Loucy (cell line): ENCODE measurements around the gene MAP4K3.

ENCODE experiments used
- H2AFZ ChIP-seq: fragments of 200-600 bp; sonication (generic); 2 replicates; pipeline ENCODE4 v1.6.0; 2016; ENCODE audit warnings: antibody characterized with exemption, mild to moderate bottlenecking, low read length, moderate library complexity
- H3F3A ChIP-seq: fragments of 200-600 bp; 2 replicates; pipeline ENCODE4 v1.6.0; 2016; ENCODE audit warnings: antibody characterized with exemption, low read depth, mild to moderate bottlenecking
- H3K27me3 ChIP-seq: fragments of 200-600 bp; sonication (generic); 2 replicates; pipeline ENCODE4 v1.6.1; 2014; ENCODE audit warnings: low read length, mild to moderate bottlenecking; ENCODE audit not compliant: insufficient read depth, poor library complexity, severe bottlenecking
- H3K36me3 ChIP-seq: fragments of 200-600 bp; sonication (generic); 2 replicates; pipeline ENCODE4 v1.6.1; 2016; ENCODE audit warnings: low read length; ENCODE audit not compliant: insufficient read depth
- H3K4me1 ChIP-seq: fragments of 200-600 bp; sonication (generic); 2 replicates; pipeline ENCODE4 v1.5.1; 2014; ENCODE audit warnings: low read length, mild to moderate bottlenecking; ENCODE audit not compliant: insufficient read depth, poor library complexity, severe bottlenecking
- H3K4me2 ChIP-seq: fragments of 200-600 bp; sonication (generic); 2 replicates; pipeline ENCODE4 v1.6.0; 2014; ENCODE audit warnings: antibody characterized with exemption, low read length, low read depth, mild to moderate bottlenecking; ENCODE audit not compliant: poor library complexity, severe bottlenecking
- H3K4me3 ChIP-seq: fragments of 200-600 bp; sonication (generic); 2 replicates; pipeline ENCODE4 v1.5.1; 2014; ENCODE audit warnings: low read length, mild to moderate bottlenecking, mixed read lengths; ENCODE audit not compliant: poor library complexity, severe bottlenecking
- H3K79me2 ChIP-seq: fragments of 200-600 bp; sonication (generic); 2 replicates; pipeline ENCODE4 v1.6.1; 2014; ENCODE audit warnings: low read length; ENCODE audit not compliant: insufficient read depth
- H3K9ac ChIP-seq: fragments of 200-600 bp; sonication (generic); 2 replicates; pipeline ENCODE4 v1.6.0; 2014; ENCODE audit warnings: mild to moderate bottlenecking, low read depth, low read length, moderate library complexity; ENCODE audit not compliant: poor library complexity, severe bottlenecking
- H3K9me2 ChIP-seq: fragments of 200-600 bp; sonication (generic); replicated peaks from 2 replicates; pipeline ENCODE4 v1.6.1; 2016; ENCODE audit warnings: low read depth, low read length, mixed read lengths
- H3K9me3 ChIP-seq: fragments of 200-600 bp; sonication (generic); 2 replicates; pipeline ENCODE4 v1.6.1; 2014; ENCODE audit warnings: mild to moderate bottlenecking, antibody characterized with exemption, low read length, low read depth; ENCODE audit not compliant: insufficient read depth
- H4K20me1 ChIP-seq: fragments of 200-600 bp; sonication (generic); 2 replicates; pipeline ENCODE4 v1.6.0; 2014; ENCODE audit warnings: antibody characterized with exemption, low read length, mild to moderate bottlenecking; ENCODE audit not compliant: insufficient read depth, poor library complexity, severe bottlenecking
- CTCF ChIP-seq: fragments of 200-600 bp; sonication (generic); conservative IDR thresholded peaks from 2 replicates; pipeline ENCODE4 v1.5.1; 2014; ENCODE audit warnings: mild to moderate bottlenecking, antibody characterized with exemption, low read length
- EZH2phosphoT487 ChIP-seq: fragments of 200-600 bp; IDR thresholded peaks from 2 replicates; pipeline ENCODE4 v1.6.1; 2018; ENCODE audit warnings: antibody characterized with exemption, mild to moderate bottlenecking, moderate library complexity, borderline replicate concordance

MAP4K3 gene

GRCh38 chr2:39403311-39403710 is 33.8 kb downstream of the MAP4K3 start:
- Histone ChIP-seq H3K9ac (no peak overlapping the region), H3K79me2 (peaks cover 84% of the 10 kb centered on the region), H3K4me1 (peaks cover 28% of the 10 kb centered on the region), H3F3A (0 out of 2 replicates have a peak, but pooled peaks cover 3% of the 10 kb centered on the region), H3K36me3 (no peaks in the 10 kb centered on the region), H3K4me2 (no peak overlapping the region), H4K20me1 (peaks cover 9% of the 10 kb centered on the region), H3K27me3 (no peaks in the 10 kb centered on the region), H3K9me3 (no peaks in the 10 kb centered on the region), H3K9me2 (no peaks in the 10 kb centered on the region), H3K4me3 (no peak overlapping the region), H2AFZ (no peak overlapping the region)
- no peak for TF ChIP-seq EZH2phosphoT487
- TF ChIP-seq CTCF: no peak

DNA sequence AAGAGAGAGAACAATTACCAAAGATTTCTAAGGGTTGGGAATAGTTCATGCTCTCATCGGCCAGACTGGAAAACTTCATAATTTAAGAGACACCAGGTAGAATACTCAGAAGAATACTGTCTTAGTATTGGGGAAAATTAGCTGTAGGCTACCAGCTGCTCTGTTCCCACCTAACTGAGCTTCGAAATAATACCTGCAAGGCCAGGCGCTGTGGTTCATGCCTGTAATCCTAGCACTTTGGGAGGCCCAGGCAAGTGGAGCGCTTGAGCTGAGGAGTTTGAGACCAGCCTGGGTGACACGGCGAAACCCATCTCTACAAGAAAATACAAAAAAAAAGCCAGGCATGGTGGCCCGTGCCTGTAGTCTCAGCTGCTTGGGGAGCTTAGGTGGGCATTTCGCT is 35.8 kb downstream of the MAP4K3 start:
- no peak for TF ChIP-seq CTCF
- no peak for TF ChIP-seq EZH2phosphoT487
- Histone ChIP-seq H3K9ac (no peak overlapping the region), H3K36me3 (no peaks in the 10 kb centered on the region), H3K4me3 (no peak overlapping the region), H3F3A (0 out of 2 replicates have a peak, but pooled peaks cover 3% of the 10 kb centered on the region), H3K9me3 (no peaks in the 10 kb centered on the region), H3K9me2 (no peaks in the 10 kb centered on the region), H3K27me3 (no peaks in the 10 kb centered on the region), H3K4me1 (peaks cover 23% of the 10 kb centered on the region), H4K20me1 (peaks cover 9% of the 10 kb centered on the region), H2AFZ (no peak overlapping the region), H3K4me2 (no peak overlapping the region), H3K79me2 (peaks cover 80% of the 10 kb centered on the region)

DNA sequence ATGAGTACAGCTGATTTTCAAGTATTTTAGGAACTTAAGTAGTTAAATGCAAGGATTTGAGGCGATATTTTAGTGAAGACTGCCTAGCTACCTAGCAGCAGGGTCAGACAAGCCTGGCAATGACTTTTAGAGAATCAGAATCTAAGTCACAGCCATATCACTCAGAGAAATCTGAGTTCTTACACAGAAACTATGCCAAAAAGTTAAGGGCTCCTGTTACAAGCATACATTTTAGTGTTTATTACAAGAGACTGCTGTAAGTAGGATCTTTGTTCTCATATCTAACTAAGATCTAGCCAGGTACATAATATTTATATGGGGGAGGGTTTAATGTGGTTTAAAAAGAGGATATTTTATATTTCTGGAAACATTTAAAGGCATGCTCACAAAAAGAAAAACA is 37.5 kb downstream of the MAP4K3 start:
- peaks cover 9% of the 10 kb centered on the region for H4K20me1 ChIP-seq
- no peak overlapping the region for H3K9ac ChIP-seq
- H3K79me2 ChIP-seq: peaks cover 76% of the 10 kb centered on the region
- H3K4me1 ChIP-seq: peaks cover 23% of the 10 kb centered on the region
- no peak overlapping the region for H2AFZ ChIP-seq
- H3F3A ChIP-seq: 0 out of 2 replicates have a peak, but pooled peaks cover 3% of the 10 kb centered on the region
- no peak overlapping the region for H3K4me3 ChIP-seq
- H3K36me3 ChIP-seq: no peaks in the 10 kb centered on the region
- no peak for TF ChIP-seq EZH2phosphoT487
- TF ChIP-seq CTCF: no peak
- no peaks in the 10 kb centered on the region for H3K9me3 ChIP-seq
- no peaks in the 10 kb centered on the region for H3K27me3 ChIP-seq
- H3K9me2 ChIP-seq: no peaks in the 10 kb centered on the region
- H3K4me2 ChIP-seq: no peak overlapping the region
